HepG2 (cell line): ENCODE data around the gene SLC39A2. TPM values are rescaled to one million over a fixed set of nuclear protein-coding genes. Genes with fewer than 3 reads are reported as not detected.
A peak's percentile ranks its signal among the peaks of the same experiment; 100 is the strongest.

Experiments
- BRD4 ChIP-seq: sonication (generic); formaldehyde crosslinking; IDR thresholded peaks from 2 replicates; pipeline ENCODE4 v1.4.0; 2020; ENCODE audit warnings: missing genetic modification reagents
- ELF3 ChIP-seq: IDR thresholded peaks from 2 replicates; pipeline ENCODE4 v1.6.1; 2016; ENCODE audit warnings: missing genetic modification reagents, missing compliant biosample characterization
- HNRNPK ChIP-seq: fragments of 200-400 bp; formaldehyde crosslinking; IDR thresholded peaks from 2 replicates; pipeline ENCODE4 v1.6.1; 2018; ENCODE audit warnings: low read length, low read depth, moderate library complexity, mild to moderate bottlenecking; ENCODE audit not compliant: poor library complexity, severe bottlenecking
- HNRNPL ChIP-seq: fragments of 200-400 bp; formaldehyde crosslinking; IDR thresholded peaks from 2 replicates; pipeline ENCODE4 v1.6.1; 2017; ENCODE audit warnings: mild to moderate bottlenecking, low read depth, low read length
- KLF15 ChIP-seq: sonication (generic); formaldehyde crosslinking; IDR thresholded peaks from 2 replicates; pipeline ENCODE4 v1.8.1; 2023; ENCODE audit warnings: borderline replicate concordance, mild to moderate bottlenecking, inconsistent platforms, missing genetic modification reagents, mixed read lengths
- KMT2B ChIP-seq: IDR thresholded peaks from 2 replicates; pipeline ENCODE4 v1.6.1; 2016; ENCODE audit warnings: missing genetic modification reagents, missing compliant biosample characterization
- MED13 ChIP-seq: sonication (generic); formaldehyde crosslinking; IDR thresholded peaks from 2 replicates; pipeline ENCODE4 v1.5.0; 2020; ENCODE audit warnings: missing genetic modification reagents
- PHF21A ChIP-seq: sonication (generic); formaldehyde crosslinking; IDR thresholded peaks from 2 replicates; pipeline ENCODE4 v1.5.0; 2020; ENCODE audit warnings: mild to moderate bottlenecking, missing genetic modification reagents
- SRSF9 ChIP-seq: fragments of 200-400 bp; formaldehyde crosslinking; IDR thresholded peaks from 2 replicates; pipeline ENCODE4 v1.6.1; 2018; ENCODE audit warnings: borderline replicate concordance, mild to moderate bottlenecking, low read depth, low read length; ENCODE audit not compliant: insufficient read depth, poor library complexity, severe bottlenecking
- STAG1 ChIP-seq: sonication (generic); formaldehyde crosslinking; IDR thresholded peaks from 2 replicates; pipeline ENCODE4 v1.4.0; 2020; ENCODE audit warnings: missing genetic modification reagents
- YEATS4 ChIP-seq: sonication (generic); formaldehyde crosslinking; IDR thresholded peaks from 2 replicates; pipeline ENCODE4 v1.4.0; 2020; ENCODE audit warnings: missing genetic modification reagents, borderline replicate concordance
- ZBTB7A ChIP-seq: sonication (generic); formaldehyde crosslinking; IDR thresholded peaks from 2 replicates; pipeline ENCODE4 v1.8.0; 2022; ENCODE audit warnings: mild to moderate bottlenecking, missing genetic modification reagents
- ZFP36 ChIP-seq: fragments of 150-350 bp; IDR thresholded peaks from 2 replicates; pipeline ENCODE4 v1.6.1; 2018; ENCODE audit warnings: borderline replicate concordance, low read length, low read depth; ENCODE audit not compliant: partially characterized antibody
- ZFP90 ChIP-seq: sonication (generic); formaldehyde crosslinking; IDR thresholded peaks from 2 replicates; pipeline ENCODE4 v1.8.0; 2022; ENCODE audit warnings: missing genetic modification reagents, mild to moderate bottlenecking, inconsistent platforms, borderline replicate concordance
- ZNF20 ChIP-seq: sonication (generic); formaldehyde crosslinking; IDR thresholded peaks from 2 replicates; pipeline ENCODE4 v1.4.0; 2020; ENCODE audit warnings: mild to moderate bottlenecking, moderate library complexity, missing genetic modification reagents
- ZNF616 ChIP-seq: sonication (generic); formaldehyde crosslinking; IDR thresholded peaks from 2 replicates; pipeline ENCODE4 v1.5.0; 2020; ENCODE audit warnings: low read depth, mild to moderate bottlenecking, missing genetic modification reagents
- ZNF710 ChIP-seq: sonication (generic); formaldehyde crosslinking; IDR thresholded peaks from 2 replicates; pipeline ENCODE4 v1.5.0; 2020; ENCODE audit warnings: mild to moderate bottlenecking, missing genetic modification reagents, borderline replicate concordance
- ZNF850 ChIP-seq: sonication (generic); formaldehyde crosslinking; conservative IDR thresholded peaks from 2 replicates; pipeline ENCODE4 v1.9.0; 2021; ENCODE audit warnings: mild to moderate bottlenecking, missing genetic modification reagents
- polyA plus RNA-seq, 8 experiments: library from polyadenylated mRNA; depleted of rRNA in 3 of 8; stranded (reverse) in 7 of 8; unstranded in 1 of 8; fragments of >200 nt; fragmentation: Illumina TruSeq in 4 of 8; extraction: Trizol in 4 of 8; gene quantifications; 2 replicates each; pipeline versions ENCODE4 v1.2.1 to v1.2.3, GENCODE V29; 2011 to 2016; ENCODE audit warnings: low read depth in 4 of 8, missing spikeins in 1 of 8, mixed read lengths in 1 of 8; ENCODE audit not compliant: insufficient read depth in 1 of 8
- total RNA-seq, 5 experiments: library from RNA; depleted of rRNA; stranded (reverse); fragments of >200 nt; fragmentation: Illumina TruSeq; extraction: Trizol; gene quantifications; 2 replicates each; pipeline ENCODE4 v1.2.3, GENCODE V29; 2016; ENCODE audit warnings: low read depth in 1 of 5
- TF ChIP-seq, protein P1 (sequence below): sonication (generic); formaldehyde crosslinking; IDR thresholded peaks from 2 replicates; pipeline ENCODE4 v1.4.0; 2020; ENCODE audit warnings: low read depth, mild to moderate bottlenecking, missing genetic modification reagents
- TF ChIP-seq, protein P2 (sequence below): sonication (generic); formaldehyde crosslinking; IDR thresholded peaks from 2 replicates; pipeline ENCODE4 v1.5.1; 2020; ENCODE audit warnings: mild to moderate bottlenecking, missing genetic modification reagents, moderate library complexity

SLC39A2 gene
- total and polyA plus RNA-seq, 2 of the 13 experiments (the other 11 are each of a cell fraction or from before 2014, with no cell fraction given), result 0.08 to 0.11 TPM

DNA sequence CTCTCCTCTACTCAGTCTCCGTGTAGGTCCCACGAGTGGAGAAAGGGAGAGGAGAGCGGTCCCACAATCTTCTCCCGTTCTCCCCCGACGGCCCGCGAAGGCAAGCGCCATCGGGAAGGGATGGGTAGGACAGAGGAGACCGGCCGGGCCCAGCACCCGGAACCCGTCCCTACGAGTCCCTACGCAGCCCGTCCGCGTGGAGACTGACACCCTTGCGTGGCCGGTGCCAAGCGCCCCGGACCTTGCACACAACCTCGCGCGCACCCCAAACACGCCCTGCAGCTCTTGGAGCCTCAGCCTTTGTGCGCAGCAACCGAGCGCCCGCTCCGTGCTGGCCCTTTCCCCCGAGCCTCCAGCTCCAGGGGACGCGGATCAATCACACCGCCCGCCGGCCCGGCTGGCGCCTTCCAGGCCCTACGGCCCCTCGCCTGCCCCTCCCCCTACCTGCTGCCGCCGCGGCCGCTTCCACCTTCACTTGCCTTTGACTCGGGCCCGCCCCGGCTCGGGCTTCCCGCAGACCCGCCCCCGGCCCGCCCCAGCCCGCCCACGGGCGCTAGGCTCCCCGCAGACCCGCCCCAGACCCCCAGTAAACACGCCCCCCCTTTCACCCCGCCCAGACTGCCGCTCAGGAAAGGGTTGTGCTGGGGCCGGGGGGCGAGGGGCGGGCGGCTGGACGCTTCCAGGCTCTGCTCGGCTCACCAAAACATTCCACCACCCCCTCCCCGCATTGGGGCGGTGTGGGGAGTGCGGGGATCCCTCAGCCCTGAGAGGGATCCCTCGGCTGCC lies 25.7 kb downstream of the SLC39A2 start, which contains the start of gene NDRG2 (continued):
- no peak for TF ChIP-seq ZFP36
- TF ChIP-seq ZNF850 (CRISPR knock-in tag), result no peak
- no peak for TF ChIP-seq SRSF9
- TF ChIP-seq HNRNPL, result 0 out of 2 replicates have a peak, but pooled peaks have one; percentile 41
- 0 out of 2 replicates have a peak, but pooled peaks have one; percentile 26 for TF ChIP-seq ZNF20 (CRISPR knock-in tag)
- TF ChIP-seq BRD4 (CRISPR knock-in tag), result peak; percentile 94
- no peak; the same call in 1 of the 2 replicates for TF ChIP-seq KMT2B (CRISPR knock-in tag)
- 0 out of 2 replicates have a peak, but pooled peaks have one; percentile 9 for TF ChIP-seq ELF3 (CRISPR knock-in tag)
- peak; percentile 66; the same call in 1 of the 2 replicates for TF ChIP-seq ZNF710
- TF ChIP-seq, protein P1, sequence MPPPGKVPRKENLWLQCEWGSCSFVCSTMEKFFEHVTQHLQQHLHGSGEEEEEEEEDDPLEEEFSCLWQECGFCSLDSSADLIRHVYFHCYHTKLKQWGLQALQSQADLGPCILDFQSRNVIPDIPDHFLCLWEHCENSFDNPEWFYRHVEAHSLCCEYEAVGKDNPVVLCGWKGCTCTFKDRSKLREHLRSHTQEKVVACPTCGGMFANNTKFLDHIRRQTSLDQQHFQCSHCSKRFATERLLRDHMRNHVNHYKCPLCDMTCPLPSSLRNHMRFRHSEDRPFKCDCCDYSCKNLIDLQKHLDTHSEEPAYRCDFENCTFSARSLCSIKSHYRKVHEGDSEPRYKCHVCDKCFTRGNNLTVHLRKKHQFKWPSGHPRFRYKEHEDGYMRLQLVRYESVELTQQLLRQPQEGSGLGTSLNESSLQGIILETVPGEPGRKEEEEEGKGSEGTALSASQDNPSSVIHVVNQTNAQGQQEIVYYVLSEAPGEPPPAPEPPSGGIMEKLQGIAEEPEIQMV (CRISPR knock-in tag), result no peak
- TF ChIP-seq YEATS4 (CRISPR knock-in tag), result peak; percentile 85
- TF ChIP-seq PHF21A (CRISPR knock-in tag), result peak; percentile 65; the same call in 1 of the 2 replicates
- no peak for TF ChIP-seq KLF15 (CRISPR knock-in tag)
- peak; percentile 95 for TF ChIP-seq HNRNPK
- TF ChIP-seq ZBTB7A (CRISPR knock-in tag), result peak; percentile 75
- TF ChIP-seq ZNF616, result peak; percentile 37; the same call in 1 of the 2 replicates
- peak; percentile 83 for TF ChIP-seq MED13 (CRISPR knock-in tag)
- TF ChIP-seq, protein P2, sequence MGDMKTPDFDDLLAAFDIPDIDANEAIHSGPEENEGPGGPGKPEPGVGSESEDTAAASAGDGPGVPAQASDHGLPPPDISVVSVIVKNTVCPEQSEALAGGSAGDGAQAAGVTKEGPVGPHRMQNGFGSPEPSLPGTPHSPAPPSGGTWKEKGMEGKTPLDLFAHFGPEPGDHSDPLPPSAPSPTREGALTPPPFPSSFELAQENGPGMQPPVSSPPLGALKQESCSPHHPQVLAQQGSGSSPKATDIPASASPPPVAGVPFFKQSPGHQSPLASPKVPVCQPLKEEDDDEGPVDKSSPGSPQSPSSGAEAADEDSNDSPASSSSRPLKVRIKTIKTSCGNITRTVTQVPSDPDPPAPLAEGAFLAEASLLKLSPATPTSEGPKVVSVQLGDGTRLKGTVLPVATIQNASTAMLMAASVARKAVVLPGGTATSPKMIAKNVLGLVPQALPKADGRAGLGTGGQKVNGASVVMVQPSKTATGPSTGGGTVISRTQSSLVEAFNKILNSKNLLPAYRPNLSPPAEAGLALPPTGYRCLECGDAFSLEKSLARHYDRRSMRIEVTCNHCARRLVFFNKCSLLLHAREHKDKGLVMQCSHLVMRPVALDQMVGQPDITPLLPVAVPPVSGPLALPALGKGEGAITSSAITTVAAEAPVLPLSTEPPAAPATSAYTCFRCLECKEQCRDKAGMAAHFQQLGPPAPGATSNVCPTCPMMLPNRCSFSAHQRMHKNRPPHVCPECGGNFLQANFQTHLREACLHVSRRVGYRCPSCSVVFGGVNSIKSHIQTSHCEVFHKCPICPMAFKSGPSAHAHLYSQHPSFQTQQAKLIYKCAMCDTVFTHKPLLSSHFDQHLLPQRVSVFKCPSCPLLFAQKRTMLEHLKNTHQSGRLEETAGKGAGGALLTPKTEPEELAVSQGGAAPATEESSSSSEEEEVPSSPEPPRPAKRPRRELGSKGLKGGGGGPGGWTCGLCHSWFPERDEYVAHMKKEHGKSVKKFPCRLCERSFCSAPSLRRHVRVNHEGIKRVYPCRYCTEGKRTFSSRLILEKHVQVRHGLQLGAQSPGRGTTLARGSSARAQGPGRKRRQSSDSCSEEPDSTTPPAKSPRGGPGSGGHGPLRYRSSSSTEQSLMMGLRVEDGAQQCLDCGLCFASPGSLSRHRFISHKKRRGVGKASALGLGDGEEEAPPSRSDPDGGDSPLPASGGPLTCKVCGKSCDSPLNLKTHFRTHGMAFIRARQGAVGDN (CRISPR knock-in tag), result peak; percentile 88
- 0 out of 2 replicates have a peak, but pooled peaks have one; percentile 10 for TF ChIP-seq STAG1 (CRISPR knock-in tag)
- peak; percentile 17; the same call in 1 of the 2 replicates for TF ChIP-seq ZFP90 (CRISPR knock-in tag)
